ENCODE measurements around the gene EFTUD2. TPM values are rescaled to one million over a fixed set of nuclear protein-coding genes. Genes with fewer than 3 reads are reported as not detected.
A peak's percentile ranks its signal among the peaks of the same experiment; 100 is the strongest.

EFTUD2 gene
- total and polyA plus RNA-seq, 2 of the 13 experiments (the other 11 are each of a cell fraction or from before 2014, with no cell fraction given): 111 to 137 TPM

DNA sequence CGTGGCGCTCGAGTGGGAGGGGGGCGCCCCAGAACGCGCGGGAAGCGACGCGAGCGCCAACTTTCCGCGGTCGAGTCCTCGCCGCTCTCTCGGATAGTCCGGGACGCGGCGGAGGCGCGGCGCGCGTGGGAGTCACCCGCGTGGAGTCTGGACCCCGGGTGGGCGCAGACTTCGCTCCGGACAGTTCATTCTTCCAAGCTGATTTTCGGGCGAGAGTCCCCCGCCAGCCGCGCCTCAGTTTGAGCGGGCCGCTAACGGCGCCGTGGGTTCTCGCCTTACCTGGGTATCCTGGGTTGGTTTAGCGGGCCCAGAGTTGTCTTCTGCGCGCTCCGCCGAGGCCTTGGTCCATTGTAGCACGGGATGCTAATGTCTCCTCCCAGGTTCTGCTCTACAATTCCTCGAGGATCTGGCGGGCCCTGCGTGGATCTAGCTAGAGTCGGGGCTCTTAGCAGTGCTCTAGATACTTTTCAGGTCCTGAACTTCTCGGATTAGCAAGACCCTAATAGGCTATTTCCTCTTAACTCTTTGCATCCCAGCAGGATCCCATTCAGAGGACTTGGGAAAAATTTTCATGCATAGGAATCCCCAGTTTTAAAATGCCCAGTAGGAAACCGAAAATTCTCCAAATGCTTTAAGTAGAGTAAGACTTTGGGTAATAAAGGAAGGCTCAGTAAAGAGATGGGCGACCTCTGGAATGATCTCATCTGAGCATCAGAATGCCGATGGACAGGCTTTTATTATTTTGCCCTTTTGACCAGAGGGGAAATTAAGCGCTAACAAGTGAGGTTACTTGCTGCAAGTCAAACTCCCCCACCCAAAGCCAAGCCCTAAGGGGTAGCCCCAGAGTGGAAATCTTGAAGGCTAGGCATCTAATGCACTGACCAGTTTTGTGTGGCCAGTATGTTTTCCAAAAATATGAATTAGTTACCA is 68.6 kb downstream of the EFTUD2 start (continued):
- TF ChIP-seq, protein P1, sequence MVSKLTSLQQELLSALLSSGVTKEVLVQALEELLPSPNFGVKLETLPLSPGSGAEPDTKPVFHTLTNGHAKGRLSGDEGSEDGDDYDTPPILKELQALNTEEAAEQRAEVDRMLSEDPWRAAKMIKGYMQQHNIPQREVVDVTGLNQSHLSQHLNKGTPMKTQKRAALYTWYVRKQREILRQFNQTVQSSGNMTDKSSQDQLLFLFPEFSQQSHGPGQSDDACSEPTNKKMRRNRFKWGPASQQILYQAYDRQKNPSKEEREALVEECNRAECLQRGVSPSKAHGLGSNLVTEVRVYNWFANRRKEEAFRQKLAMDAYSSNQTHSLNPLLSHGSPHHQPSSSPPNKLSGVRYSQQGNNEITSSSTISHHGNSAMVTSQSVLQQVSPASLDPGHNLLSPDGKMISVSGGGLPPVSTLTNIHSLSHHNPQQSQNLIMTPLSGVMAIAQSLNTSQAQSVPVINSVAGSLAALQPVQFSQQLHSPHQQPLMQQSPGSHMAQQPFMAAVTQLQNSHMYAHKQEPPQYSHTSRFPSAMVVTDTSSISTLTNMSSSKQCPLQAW (CRISPR knock-in tag; IDR thresholded peaks at IDR 0.05): no peak
- TF ChIP-seq HOXA5 (CRISPR knock-in tag; IDR thresholded peaks at IDR 0.05) (0 out of 2 replicates have a peak, but pooled peaks have one; percentile 2), DMAP1 (CRISPR knock-in tag; IDR thresholded peaks at IDR 0.05) (no peak), ATF7-NPFF (CRISPR knock-in tag; IDR thresholded peaks at IDR 0.05; ENCODE audit: low read depth) (peak; percentile 68; the same call in 1 of the 2 replicates), SOX13 (IDR thresholded peaks at IDR 0.05) (no peak), SOX13 (CRISPR knock-in tag; conservative IDR thresholded peaks at IDR 0.05 in 1 of 2, IDR thresholded peaks at IDR 0.05 in 1 of 2) (no peak), GABPB1 (CRISPR knock-in tag; IDR thresholded peaks at IDR 0.05) (peak; percentile 26; the same call in 1 of the 2 replicates), SRF (IDR thresholded peaks at IDR 0.05; ENCODE audit: low read depth, low read length) (no peak), ZNF225 (CRISPR knock-in tag; IDR thresholded peaks at IDR 0.05) (no peak), HIVEP1 (CRISPR knock-in tag; IDR thresholded peaks at IDR 0.05) (peak; percentile 59; the same call in 1 of the 2 replicates), ZNF652 (CRISPR knock-in tag; IDR thresholded peaks at IDR 0.05; ENCODE audit: borderline replicate concordance, low read depth) (peak; percentile 68), SETDB1 (CRISPR knock-in tag; IDR thresholded peaks at IDR 0.05; ENCODE audit: borderline replicate concordance) (no peak), MTF2 (CRISPR knock-in tag; IDR thresholded peaks at IDR 0.05; ENCODE audit: borderline replicate concordance) (0 out of 2 replicates have a peak, but pooled peaks have one; percentile 48), ZSCAN22 (CRISPR knock-in tag; IDR thresholded peaks at IDR 0.05) (no peak), FOXA1 (IDR thresholded peaks at IDR 0.05) (no peak), FOXA1 (CRISPR knock-in tag; IDR thresholded peaks at IDR 0.05) (no peak)
- TF ChIP-seq, protein P2, sequence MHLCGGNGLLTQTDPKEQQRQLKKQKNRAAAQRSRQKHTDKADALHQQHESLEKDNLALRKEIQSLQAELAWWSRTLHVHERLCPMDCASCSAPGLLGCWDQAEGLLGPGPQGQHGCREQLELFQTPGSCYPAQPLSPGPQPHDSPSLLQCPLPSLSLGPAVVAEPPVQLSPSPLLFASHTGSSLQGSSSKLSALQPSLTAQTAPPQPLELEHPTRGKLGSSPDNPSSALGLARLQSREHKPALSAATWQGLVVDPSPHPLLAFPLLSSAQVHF (CRISPR knock-in tag; IDR thresholded peaks at IDR 0.05): no peak
- TF ChIP-seq, protein P3, sequence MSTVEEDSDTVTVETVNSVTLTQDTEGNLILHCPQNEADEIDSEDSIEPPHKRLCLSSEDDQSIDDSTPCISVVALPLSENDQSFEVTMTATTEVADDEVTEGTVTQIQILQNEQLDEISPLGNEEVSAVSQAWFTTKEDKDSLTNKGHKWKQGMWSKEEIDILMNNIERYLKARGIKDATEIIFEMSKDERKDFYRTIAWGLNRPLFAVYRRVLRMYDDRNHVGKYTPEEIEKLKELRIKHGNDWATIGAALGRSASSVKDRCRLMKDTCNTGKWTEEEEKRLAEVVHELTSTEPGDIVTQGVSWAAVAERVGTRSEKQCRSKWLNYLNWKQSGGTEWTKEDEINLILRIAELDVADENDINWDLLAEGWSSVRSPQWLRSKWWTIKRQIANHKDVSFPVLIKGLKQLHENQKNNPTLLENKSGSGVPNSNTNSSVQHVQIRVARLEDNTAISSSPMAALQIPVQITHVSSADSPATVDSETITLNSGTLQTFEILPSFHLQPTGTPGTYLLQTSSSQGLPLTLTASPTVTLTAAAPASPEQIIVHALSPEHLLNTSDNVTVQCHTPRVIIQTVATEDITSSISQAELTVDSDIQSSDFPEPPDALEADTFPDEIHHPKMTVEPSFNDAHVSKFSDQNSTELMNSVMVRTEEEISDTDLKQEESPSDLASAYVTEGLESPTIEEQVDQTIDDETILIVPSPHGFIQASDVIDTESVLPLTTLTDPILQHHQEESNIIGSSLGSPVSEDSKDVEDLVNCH (CRISPR knock-in tag; IDR thresholded peaks at IDR 0.05): no peak
- TF ChIP-seq, protein P4, sequence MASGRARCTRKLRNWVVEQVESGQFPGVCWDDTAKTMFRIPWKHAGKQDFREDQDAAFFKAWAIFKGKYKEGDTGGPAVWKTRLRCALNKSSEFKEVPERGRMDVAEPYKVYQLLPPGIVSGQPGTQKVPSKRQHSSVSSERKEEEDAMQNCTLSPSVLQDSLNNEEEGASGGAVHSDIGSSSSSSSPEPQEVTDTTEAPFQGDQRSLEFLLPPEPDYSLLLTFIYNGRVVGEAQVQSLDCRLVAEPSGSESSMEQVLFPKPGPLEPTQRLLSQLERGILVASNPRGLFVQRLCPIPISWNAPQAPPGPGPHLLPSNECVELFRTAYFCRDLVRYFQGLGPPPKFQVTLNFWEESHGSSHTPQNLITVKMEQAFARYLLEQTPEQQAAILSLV (CRISPR knock-in tag; IDR thresholded peaks at IDR 0.05; ENCODE audit: borderline replicate concordance): no peak
- TF ChIP-seq, protein P5, sequence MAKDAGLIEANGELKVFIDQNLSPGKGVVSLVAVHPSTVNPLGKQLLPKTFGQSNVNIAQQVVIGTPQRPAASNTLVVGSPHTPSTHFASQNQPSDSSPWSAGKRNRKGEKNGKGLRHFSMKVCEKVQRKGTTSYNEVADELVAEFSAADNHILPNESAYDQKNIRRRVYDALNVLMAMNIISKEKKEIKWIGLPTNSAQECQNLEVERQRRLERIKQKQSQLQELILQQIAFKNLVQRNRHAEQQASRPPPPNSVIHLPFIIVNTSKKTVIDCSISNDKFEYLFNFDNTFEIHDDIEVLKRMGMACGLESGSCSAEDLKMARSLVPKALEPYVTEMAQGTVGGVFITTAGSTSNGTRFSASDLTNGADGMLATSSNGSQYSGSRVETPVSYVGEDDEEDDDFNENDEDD (CRISPR knock-in tag; IDR thresholded peaks at IDR 0.05; ENCODE audit: borderline replicate concordance): peak; percentile 18; the same call in 1 of the 2 replicates
- TF ChIP-seq, protein P6, sequence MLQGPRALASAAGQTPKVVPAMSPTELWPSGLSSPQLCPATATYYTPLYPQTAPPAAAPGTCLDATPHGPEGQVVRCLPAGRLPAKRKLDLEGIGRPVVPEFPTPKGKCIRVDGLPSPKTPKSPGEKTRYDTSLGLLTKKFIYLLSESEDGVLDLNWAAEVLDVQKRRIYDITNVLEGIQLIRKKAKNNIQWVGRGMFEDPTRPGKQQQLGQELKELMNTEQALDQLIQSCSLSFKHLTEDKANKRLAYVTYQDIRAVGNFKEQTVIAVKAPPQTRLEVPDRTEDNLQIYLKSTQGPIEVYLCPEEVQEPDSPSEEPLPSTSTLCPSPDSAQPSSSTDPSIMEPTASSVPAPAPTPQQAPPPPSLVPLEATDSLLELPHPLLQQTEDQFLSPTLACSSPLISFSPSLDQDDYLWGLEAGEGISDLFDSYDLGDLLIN (CRISPR knock-in tag; IDR thresholded peaks at IDR 0.05; ENCODE audit: borderline replicate concordance): no peak
